Mesenchymal stem cell (in vitro differentiated cells and primary cell): ENCODE results near the gene ANKRD29.

Experiments
- DNase-seq: peaks from one replicate; pipeline ENCODE4 v3.0.0-alpha.2; 2013
- H2AFZ ChIP-seq: one replicate; pipeline ENCODE4 v1.6.1; 2013; ENCODE audit warnings: low read depth, mild to moderate bottlenecking, control low read depth, inconsistent platforms, low read length, moderate library complexity
- H2AK5ac ChIP-seq: 2 replicates; pipeline ENCODE4 v1.6.1; 2013; ENCODE audit warnings: low read length, moderate library complexity, mild to moderate bottlenecking, inconsistent platforms; ENCODE audit not compliant: severe bottlenecking
- H2BK120ac ChIP-seq: one replicate; pipeline ENCODE4 v1.6.1; 2013; ENCODE audit warnings: low read depth, mild to moderate bottlenecking, inconsistent platforms, low read length, moderate library complexity
- H2BK12ac ChIP-seq, 2 experiments: one replicate each; pipeline ENCODE4 v1.6.1; 2013; ENCODE audit warnings: inconsistent platforms in 2 of 2, low read length in 2 of 2, mild to moderate bottlenecking in 2 of 2, moderate library complexity in 2 of 2, control low read depth in 1 of 2
- H2BK15ac ChIP-seq: one replicate; pipeline ENCODE4 v1.6.1; 2013; ENCODE audit warnings: mild to moderate bottlenecking, low read depth, inconsistent platforms; ENCODE audit not compliant: poor library complexity, severe bottlenecking
- H2BK5ac ChIP-seq: 2 replicates; pipeline ENCODE4 v1.6.1; 2013; ENCODE audit warnings: low read depth, mild to moderate bottlenecking, low read length, control low read depth, inconsistent platforms; ENCODE audit not compliant: poor library complexity, severe bottlenecking
- H3K14ac ChIP-seq, 2 experiments: one replicate each; pipeline ENCODE4 v1.6.1; 2013; ENCODE audit warnings: inconsistent platforms in 2 of 2, low read length in 2 of 2, control low read depth in 1 of 2, mild to moderate bottlenecking in 1 of 2, moderate library complexity in 1 of 2
- H3K18ac ChIP-seq, 2 experiments: one replicate each; pipeline ENCODE4 v1.6.1; 2013; ENCODE audit warnings: inconsistent platforms in 2 of 2, low read length in 2 of 2, control low read depth in 1 of 2, low read depth in 1 of 2, mild to moderate bottlenecking in 1 of 2
- H3K23ac ChIP-seq, 2 experiments: one replicate each; pipeline ENCODE4 v1.6.1; 2013; ENCODE audit warnings: inconsistent platforms in 2 of 2, low read length in 2 of 2, mild to moderate bottlenecking in 2 of 2, moderate library complexity in 2 of 2, control low read depth in 1 of 2
- H3K27ac ChIP-seq: 2 replicates; pipeline ENCODE4 v1.5.1; 2013; ENCODE audit warnings: mild to moderate bottlenecking, moderate library complexity, low read length, control low read depth, inconsistent platforms; ENCODE audit not compliant: poor library complexity, severe bottlenecking
- H3K27me3 ChIP-seq, 2 experiments: 2 replicates each; pipeline versions ENCODE4 v1.6.1 to v1.7.0; 2013; ENCODE audit warnings: low read length in 2 of 2, mild to moderate bottlenecking in 2 of 2, moderate library complexity in 2 of 2, control low read depth in 1 of 2, inconsistent platforms in 1 of 2; ENCODE audit not compliant: control insufficient read depth in 1 of 2, insufficient read depth in 1 of 2
- H3K36me3 ChIP-seq, 2 experiments: 2 replicates each; pipeline versions ENCODE4 v1.6.1 to v1.7.0; 2013; ENCODE audit warnings: low read length in 2 of 2, control low read depth in 1 of 2, inconsistent platforms in 1 of 2, low read depth in 1 of 2, mild to moderate bottlenecking in 1 of 2; ENCODE audit not compliant: insufficient read depth in 2 of 2, control insufficient read depth in 1 of 2
- H3K4ac ChIP-seq, 2 experiments: one replicate each; pipeline ENCODE4 v1.6.1; 2013; ENCODE audit warnings: inconsistent platforms in 2 of 2, low read length in 2 of 2, mild to moderate bottlenecking in 2 of 2, moderate library complexity in 2 of 2, control low read depth in 1 of 2, low read depth in 1 of 2
- H3K4me1 ChIP-seq: 2 replicates; pipeline ENCODE4 v1.6.1; 2013; ENCODE audit warnings: low read depth, low read length, control low read depth; ENCODE audit not compliant: control insufficient read depth, insufficient read depth
- H3K4me2 ChIP-seq: 2 replicates; pipeline ENCODE4 v1.6.1; 2013; ENCODE audit warnings: low read length, mild to moderate bottlenecking, inconsistent platforms; ENCODE audit not compliant: poor library complexity, severe bottlenecking
- H3K4me3 ChIP-seq, 2 experiments: 2 replicates each; pipeline versions ENCODE4 v1.5.1 to v1.7.0; 2013; ENCODE audit warnings: low read length in 2 of 2, mild to moderate bottlenecking in 2 of 2, control low read depth in 1 of 2, low read depth in 1 of 2; ENCODE audit not compliant: insufficient read depth in 1 of 2
- H3K79me1 ChIP-seq: replicated peaks from 2 replicates; pipeline ENCODE4 v1.6.1; 2013; ENCODE audit warnings: mild to moderate bottlenecking, control low read depth, low read length, inconsistent platforms; ENCODE audit not compliant: poor library complexity, severe bottlenecking
- H3K9ac ChIP-seq: 2 replicates; pipeline ENCODE4 v1.7.0; 2013; ENCODE audit warnings: mild to moderate bottlenecking, low read length, moderate library complexity
- H3K9me3 ChIP-seq: 2 replicates; pipeline ENCODE4 v1.7.0; 2013; ENCODE audit warnings: mild to moderate bottlenecking, low read length; ENCODE audit not compliant: control insufficient read depth
- H4K8ac ChIP-seq: one replicate; pipeline ENCODE4 v1.6.1; 2013; ENCODE audit warnings: inconsistent platforms, mild to moderate bottlenecking, low read length, moderate library complexity
- H4K91ac ChIP-seq: one replicate; pipeline ENCODE4 v1.6.1; 2013; ENCODE audit warnings: mild to moderate bottlenecking, low read length, inconsistent platforms
- WGBS: methylation state at CpG from one replicate; pipeline ENCODE4 v1.1.7; 2013; ENCODE audit warnings: mixed read lengths; 5-methylcytosine and 5-hydroxymethylcytosine counted together

The ANKRD29 gene

GRCh38 chr18:23646282-23646681 lies 16.4 kb downstream of the ANKRD29 start:
- Histone ChIP-seq H3K14ac (no peak overlapping the region), H3K27ac (no peak overlapping the region), H4K8ac (no peak overlapping the region), H3K9me3 (no peaks in the 10 kb centered on the region), H3K4me3 (no peak overlapping the region), H3K23ac (no peak overlapping the region), H4K91ac (no peak overlapping the region), H2BK15ac (no peak overlapping the region), H2BK12ac (no peak overlapping the region), H2BK120ac (no peak overlapping the region), H3K79me1 (no peaks in the 10 kb centered on the region), H2AFZ (no peak overlapping the region), H3K4me2 (no peak overlapping the region), H3K4me1 (peaks cover 2% of the 10 kb centered on the region), H2BK5ac (no peak overlapping the region), H3K18ac (no peak overlapping the region), H3K9ac (no peak overlapping the region), H3K36me3 (peaks cover 0 to 68% of the 10 kb centered on the region in 2 experiments), H3K4ac (no peak overlapping the region), H3K27me3 (peaks cover 0 to 5% of the 10 kb centered on the region in 2 experiments), H2AK5ac (no peak overlapping the region)
- WGBS: 90% methylated on average over 1 of the region's 2 CpGs
- no peak for DNase-seq

- H3K4me2 ChIP-seq: no peak overlapping the region
- H3K14ac ChIP-seq: no peak overlapping the region
- H4K91ac ChIP-seq: no peak overlapping the region
- no peak overlapping the region for H3K4me3 ChIP-seq
- no peak overlapping the region for H2AFZ ChIP-seq
- no peak overlapping the region for H3K23ac ChIP-seq
- H2BK15ac ChIP-seq: no peak overlapping the region
- H2AK5ac ChIP-seq: no peak overlapping the region
- no peak for DNase-seq
- H4K8ac ChIP-seq: no peak overlapping the region
- no peak overlapping the region for H3K9ac ChIP-seq
- no peak overlapping the region for H3K18ac ChIP-seq
- H2BK120ac ChIP-seq: no peak overlapping the region
- H3K36me3 ChIP-seq: peaks cover 0 to 70% of the 10 kb centered on the region in 2 experiments
- H2BK12ac ChIP-seq: no peak overlapping the region
- H3K79me1 ChIP-seq: no peaks in the 10 kb centered on the region
- no peak overlapping the region for H3K4ac ChIP-seq
- no peak overlapping the region for H3K27ac ChIP-seq
- no peaks in the 10 kb centered on the region for H3K9me3 ChIP-seq
- peaks cover 0 to 5% of the 10 kb centered on the region in 2 experiments for H3K27me3 ChIP-seq
- H3K4me1 ChIP-seq: peaks cover 2% of the 10 kb centered on the region
- WGBS: 91% methylated on average over 4 of the region's 4 CpGs
- no peak overlapping the region for H2BK5ac ChIP-seq
Observed at GRCh38 chr18:23645568-23646175, 17.0 kb downstream of the ANKRD29 start.

GRCh38 chr18:23643815-23644490 lies 18.8 kb downstream of the ANKRD29 start:
- no peak for DNase-seq
- Histone ChIP-seq H2AFZ (no peak overlapping the region), H3K4ac (no peak overlapping the region), H2BK12ac (no peak overlapping the region), H3K9ac (no peak overlapping the region), H4K91ac (no peak overlapping the region), H3K79me1 (no peaks in the 10 kb centered on the region), H2AK5ac (no peak overlapping the region), H2BK120ac (no peak overlapping the region), H3K27ac (no peak overlapping the region), H4K8ac (no peak overlapping the region), H2BK15ac (no peak overlapping the region), H2BK5ac (no peak overlapping the region), H3K4me2 (no peak overlapping the region), H3K4me1 (peaks cover 1% of the 10 kb centered on the region), H3K23ac (no peak overlapping the region), H3K27me3 (peaks cover 0 to 5% of the 10 kb centered on the region in 2 experiments), H3K14ac (no peak overlapping the region), H3K36me3 (peaks cover 0 to 72% of the 10 kb centered on the region in 2 experiments), H3K18ac (no peak overlapping the region), H3K4me3 (no peak overlapping the region), H3K9me3 (no peaks in the 10 kb centered on the region)
- WGBS: 100% methylated on average over 1 of the region's 2 CpGs

GRCh38 chr18:23641937-23642666 lies 20.6 kb downstream of the ANKRD29 start:
- Histone ChIP-seq H3K27ac (no peak overlapping the region), H3K18ac (no peak overlapping the region), H2BK15ac (no peak overlapping the region), H3K4me2 (no peak overlapping the region), H3K27me3 (peaks cover 0 to 5% of the 10 kb centered on the region in 2 experiments), H2BK120ac (no peak overlapping the region), H3K4me1 (no peaks in the 10 kb centered on the region), H3K79me1 (no peaks in the 10 kb centered on the region), H3K4me3 (no peak overlapping the region), H3K23ac (no peak overlapping the region), H2AFZ (no peak overlapping the region), H3K9me3 (no peaks in the 10 kb centered on the region), H2BK5ac (no peak overlapping the region), H4K91ac (no peak overlapping the region), H3K9ac (no peak overlapping the region), H3K36me3 (peaks cover 0 to 54% of the 10 kb centered on the region in 2 experiments), H2BK12ac (no peak overlapping the region), H3K4ac (no peak overlapping the region), H4K8ac (no peak overlapping the region), H2AK5ac (no peak overlapping the region), H3K14ac (no peak overlapping the region)
- 92% methylated on average over 11 of the region's 11 CpGs for WGBS
- no peak for DNase-seq
